Upper lobe of left lung (tissue), 6 donors: ENCODE measurements around the gene PILRB. TPM values are rescaled to one million over a fixed set of nuclear protein-coding genes. Genes with fewer than 3 reads are reported as not detected.
"Not testable (repeated sequence)": the region's sequence is repeated elsewhere in the genome, so short reads cannot be mapped to it uniquely, and the experiment has no call there.

Experiments
- ATAC-seq, 2 donors: fragments of 200-7000 bp; cut with Tn5 transposase; one replicate each; pipeline ENCODE4 v1.9.1; 2022; ENCODE audit warnings: mild to moderate bottlenecking in 2 of 2, moderate library complexity in 2 of 2; ENCODE audit not compliant: low FRiP score in 2 of 2
- DNase-seq, 2 donors: peaks; one replicate each; pipeline ENCODE4 v3.0.0-alpha.2; 2019 to 2020
- H3K27ac ChIP-seq, 4 donors: fragments of 200-600 bp; sonication (generic); one replicate each; pipeline ENCODE4 v1.5.1; 2016 to 2019
- H3K27me3 ChIP-seq, 4 donors: fragments of 200-600 bp; sonication (generic); one replicate each; pipeline ENCODE4 v1.5.1; 2017 to 2019
- H3K36me3 ChIP-seq, 4 donors: fragments of 200-600 bp; sonication (generic); one replicate each; pipeline ENCODE4 v1.5.1; 2016 to 2019
- H3K4me1 ChIP-seq, 4 donors: fragments of 200-600 bp; sonication (generic); one replicate each; pipeline ENCODE4 v1.5.1; 2018 to 2019
- H3K4me3 ChIP-seq, 4 donors: fragments of 200-600 bp; sonication (generic); one replicate each; pipeline ENCODE4 v1.5.1; 2017 to 2019; ENCODE audit warnings: mild to moderate bottlenecking in 2 of 4, moderate library complexity in 1 of 4
- H3K9me3 ChIP-seq, 4 donors: fragments of 200-600 bp; sonication (generic); one replicate each; pipeline ENCODE4 v1.5.1; 2018 to 2019
- EP300 ChIP-seq, 4 donors: sonication (generic); formaldehyde crosslinking; IDR thresholded peaks; one replicate each; pipeline ENCODE4 v1.5.1; 2017; ENCODE audit warnings: antibody characterized with exemption in 4 of 4, control low read depth in 2 of 4
- POLR2A ChIP-seq, 4 donors: fragments of 450-650 bp; IDR thresholded peaks; one replicate each; pipeline ENCODE4 v1.5.1; 2016 to 2017; ENCODE audit warnings: antibody characterized with exemption in 4 of 4, mild to moderate bottlenecking in 2 of 4
- POLR2AphosphoS5 ChIP-seq, 2 donors: sonication (generic); formaldehyde crosslinking; IDR thresholded peaks; one replicate each; pipeline ENCODE4 v1.5.1; 2017; ENCODE audit warnings: antibody characterized with exemption in 2 of 2
- WGBS, 2 donors: methylation state at CpG; one replicate each; pipeline ENCODE4 v1.1.5; 2017 to 2018; 5-methylcytosine and 5-hydroxymethylcytosine counted together
- total RNA-seq, 6 donors: library from RNA; depleted of rRNA in 4 of 6; stranded (reverse); fragments of >200 nt in 4 of 6; gene quantifications; one replicate each; pipeline versions ENCODE4 v1.1.0 to v1.2.1, GENCODE V29; 2016 to 2021
- TF ChIP-seq, protein P1 (sequence below), 6 experiments: fragments of 450-650 bp in 4 of 6; fragments of 200-600 bp in 2 of 6; sonication (generic) in 2 of 6; IDR thresholded peaks; one replicate each; pipeline ENCODE4 v1.5.1; 2016 to 2019; ENCODE audit warnings: antibody characterized with exemption in 6 of 6
- donor health status: DM: no; HTN: no; CAD: no; lungs with moderate emphysema.
- donor health status: DM: no; HTN: yes; CAD: no; lungs with severe emphysema.

The PILRB gene
- total RNA-seq, 6 donors from 2014 or later: 18.4 to 259 (median 39.9) TPM

DNA sequence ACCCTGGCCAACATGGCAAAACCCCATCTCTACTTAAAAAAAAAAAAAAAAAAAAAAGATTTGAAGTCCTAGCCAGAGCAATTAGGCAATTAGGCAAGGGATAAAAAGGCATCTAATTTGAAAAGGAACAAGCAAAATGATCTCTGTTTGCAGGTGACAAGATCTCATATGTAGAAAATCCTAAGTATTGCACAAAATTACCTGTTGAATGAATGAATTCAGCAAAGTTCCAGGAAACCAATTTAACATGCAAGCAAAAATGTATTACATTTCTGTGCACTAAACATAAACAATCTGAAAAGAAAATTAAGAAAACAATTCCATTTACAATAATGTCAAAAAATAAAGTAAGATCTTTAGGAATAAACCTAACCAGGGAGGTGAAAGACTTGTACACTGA, 5.2 kb downstream of the PILRB start:
- H3K27me3 ChIP-seq: no peaks in the 10 kb centered on the region
- no peaks in the 10 kb centered on the region for H3K9me3 ChIP-seq
- peaks cover 31 to 71% (median 44%) of the 10 kb centered on the region in 4 donors for H3K36me3 ChIP-seq
- DNase-seq: no peak
- TF ChIP-seq, protein P1, sequence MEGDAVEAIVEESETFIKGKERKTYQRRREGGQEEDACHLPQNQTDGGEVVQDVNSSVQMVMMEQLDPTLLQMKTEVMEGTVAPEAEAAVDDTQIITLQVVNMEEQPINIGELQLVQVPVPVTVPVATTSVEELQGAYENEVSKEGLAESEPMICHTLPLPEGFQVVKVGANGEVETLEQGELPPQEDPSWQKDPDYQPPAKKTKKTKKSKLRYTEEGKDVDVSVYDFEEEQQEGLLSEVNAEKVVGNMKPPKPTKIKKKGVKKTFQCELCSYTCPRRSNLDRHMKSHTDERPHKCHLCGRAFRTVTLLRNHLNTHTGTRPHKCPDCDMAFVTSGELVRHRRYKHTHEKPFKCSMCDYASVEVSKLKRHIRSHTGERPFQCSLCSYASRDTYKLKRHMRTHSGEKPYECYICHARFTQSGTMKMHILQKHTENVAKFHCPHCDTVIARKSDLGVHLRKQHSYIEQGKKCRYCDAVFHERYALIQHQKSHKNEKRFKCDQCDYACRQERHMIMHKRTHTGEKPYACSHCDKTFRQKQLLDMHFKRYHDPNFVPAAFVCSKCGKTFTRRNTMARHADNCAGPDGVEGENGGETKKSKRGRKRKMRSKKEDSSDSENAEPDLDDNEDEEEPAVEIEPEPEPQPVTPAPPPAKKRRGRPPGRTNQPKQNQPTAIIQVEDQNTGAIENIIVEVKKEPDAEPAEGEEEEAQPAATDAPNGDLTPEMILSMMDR (IDR thresholded peaks at IDR 0.05): no peak
- TF ChIP-seq POLR2A (IDR thresholded peaks at IDR 0.05) (no peak), POLR2AphosphoS5 (IDR thresholded peaks at IDR 0.05) (no peak), EP300 (IDR thresholded peaks at IDR 0.05) (no peak)
- ATAC-seq: no peak
- H3K4me1 ChIP-seq: peaks cover 0 to 6% (median 5%) of the 10 kb centered on the region in 4 donors
- H3K4me3 ChIP-seq: no peak overlapping the region
- no peak overlapping the region for H3K27ac ChIP-seq

DNA sequence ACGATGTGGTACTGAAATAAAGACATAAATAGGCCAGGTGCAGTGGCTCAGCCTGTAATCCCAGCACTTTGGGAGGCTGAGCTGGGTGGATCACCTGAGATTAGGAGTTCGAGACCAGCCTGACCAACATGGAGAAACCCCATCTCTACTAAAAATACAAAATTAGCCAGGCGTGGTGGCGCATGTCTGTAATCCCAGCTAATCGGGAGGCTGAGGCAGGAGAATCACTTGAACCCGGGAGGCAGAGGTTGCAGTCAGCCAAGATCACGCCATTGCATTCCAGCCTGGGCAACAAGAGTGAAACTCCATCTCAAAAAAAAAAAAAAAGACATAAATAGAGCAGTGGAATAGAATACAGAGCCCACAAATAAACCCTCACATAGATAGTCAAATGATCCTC, 5.9 kb downstream of the PILRB start:
- DNase-seq, H3K27ac ChIP-seq, ATAC-seq, H3K27me3 ChIP-seq, H3K4me1 ChIP-seq, H3K9me3 ChIP-seq, H3K4me3 ChIP-seq: not testable (repeated sequence)
- WGBS, 2 donors: 98% methylated on average over 7 of the region's 7 CpGs
- peaks cover 30 to 64% (median 38%) of the 10 kb centered on the region in 4 donors for H3K36me3 ChIP-seq

DNA sequence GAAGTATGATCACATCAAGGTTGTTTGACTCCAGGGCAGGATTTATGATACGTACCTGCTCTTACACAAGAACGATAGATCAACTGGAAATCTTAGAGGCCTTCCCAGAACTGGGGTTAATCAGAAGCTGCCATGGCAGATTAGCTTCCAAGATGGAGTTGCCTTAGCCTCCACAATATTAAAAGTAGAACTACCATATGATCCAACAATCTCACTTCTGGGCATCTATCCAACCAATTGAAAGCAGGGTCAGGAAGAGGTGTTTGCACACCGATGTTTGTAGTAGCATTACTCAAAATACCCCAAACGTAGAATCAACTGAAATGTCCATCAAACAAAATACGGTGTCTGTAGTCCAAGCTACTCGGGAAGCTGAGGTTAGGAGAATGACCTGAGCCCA, 6.6 kb downstream of the PILRB start:
- TF ChIP-seq EP300 (IDR thresholded peaks at IDR 0.05) (no peak), POLR2AphosphoS5 (IDR thresholded peaks at IDR 0.05) (no peak), POLR2A (IDR thresholded peaks at IDR 0.05) (no peak)
- TF ChIP-seq, protein P1 (IDR thresholded peaks at IDR 0.05): no peak
- DNase-seq: no peak
- WGBS, 2 donors: 78 to 94% methylated on average over 6 of the region's 6 CpGs
- no peak overlapping the region for H3K27ac ChIP-seq
- H3K36me3 ChIP-seq: peaks cover 23 to 57% (median 31%) of the 10 kb centered on the region in 4 donors
- H3K4me3 ChIP-seq: no peak overlapping the region
- H3K4me1 ChIP-seq: peaks cover 0 to 10% (median 5%) of the 10 kb centered on the region in 4 donors
- no peaks in the 10 kb centered on the region for H3K9me3 ChIP-seq
- H3K27me3 ChIP-seq: no peaks in the 10 kb centered on the region
- ATAC-seq: no peak

DNA sequence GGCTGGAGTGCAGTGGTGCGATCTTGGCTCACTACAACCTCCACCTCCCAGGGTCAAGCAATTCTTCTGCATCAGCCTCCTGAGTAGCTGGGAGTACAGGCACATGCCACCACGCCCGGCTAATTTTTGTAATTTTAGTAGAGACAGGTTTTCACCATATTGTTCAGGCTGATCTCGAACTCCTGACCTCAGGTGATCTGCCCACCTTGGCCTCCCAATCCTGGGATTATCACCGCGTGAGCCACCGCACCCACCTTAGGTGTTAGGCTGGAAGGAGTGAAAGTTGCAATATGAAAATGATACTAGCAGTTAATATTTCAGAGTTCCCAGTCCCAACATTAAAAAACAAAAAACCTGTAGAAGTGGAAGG, 8.1 kb downstream of the PILRB start:
- not testable (repeated sequence) for ATAC-seq, H3K9me3 ChIP-seq, DNase-seq, H3K27me3 ChIP-seq, H3K4me3 ChIP-seq
- Histone ChIP-seq H3K27ac (peak overlapping the region; percentile 38 to 79 (median 54)), H3K4me1 (peaks cover 0 to 15% (median 8%) of the 10 kb centered on the region in 4 donors), H3K36me3 (peaks cover 15 to 42% (median 17%) of the 10 kb centered on the region in 4 donors)
- 91 to 95% methylated on average over 7 of the region's 7 CpGs for WGBS, 2 donors

DNA sequence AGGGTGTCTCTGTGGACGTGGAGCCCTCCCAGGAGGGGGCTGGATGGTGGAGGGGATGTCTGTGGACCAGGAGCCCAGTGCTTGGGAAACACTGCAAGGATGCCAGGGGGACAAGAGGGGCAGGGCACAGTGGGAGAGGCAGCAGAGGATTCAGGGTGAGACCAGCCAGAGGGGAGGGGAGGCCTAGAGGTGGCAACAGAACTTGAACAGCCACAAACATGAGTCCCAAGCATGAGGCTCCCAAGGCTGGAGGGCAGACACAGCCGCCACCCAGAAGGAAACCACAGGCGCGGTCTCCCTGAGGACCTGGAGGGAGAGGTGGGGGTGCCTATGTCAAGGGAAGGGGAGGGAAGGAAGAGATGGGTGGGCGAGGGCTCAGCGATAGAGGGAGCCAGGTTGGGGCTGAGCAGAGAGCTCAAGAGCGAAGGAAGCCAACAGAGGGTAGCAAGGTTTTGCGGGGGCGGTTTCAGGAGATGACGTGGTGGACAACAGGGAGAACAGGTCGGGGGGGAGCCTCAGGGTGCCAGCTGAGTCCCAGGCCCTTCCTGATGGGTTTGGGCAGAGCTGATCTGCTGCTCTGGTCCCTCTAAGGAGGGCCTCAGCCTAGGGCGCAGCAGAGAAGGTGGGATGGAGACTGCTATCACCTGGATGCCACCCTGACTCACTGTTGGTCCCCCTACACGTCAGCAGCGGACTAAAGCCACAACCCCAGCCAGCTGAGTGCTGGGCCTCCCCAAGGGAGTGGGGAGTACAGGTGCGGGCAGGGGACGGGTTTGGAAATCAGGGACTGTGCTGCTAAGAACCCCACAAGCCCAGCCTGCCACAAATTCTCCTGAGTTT, 8.7 kb downstream of the PILRB start:
- Histone ChIP-seq H3K27me3 (no peaks in the 10 kb centered on the region), H3K36me3 (peaks cover 9 to 36% (median 11%) of the 10 kb centered on the region in 4 donors), H3K27ac (peak overlapping the region in 3 of 4 donors; percentile 38 to 79 (median 69)), H3K4me3 (no peak overlapping the region), H3K9me3 (no peaks in the 10 kb centered on the region), H3K4me1 (peaks cover 0 to 15% (median 9%) of the 10 kb centered on the region in 4 donors)
- no peak for DNase-seq
- WGBS, 2 donors: 80 to 83% methylated on average over 13 to 16 of the region's 16 CpGs
- ATAC-seq: no peak
- TF ChIP-seq EP300 (IDR thresholded peaks at IDR 0.05): no peak
- TF ChIP-seq, protein P1 (IDR thresholded peaks at IDR 0.05): no peak
- TF ChIP-seq POLR2A (IDR thresholded peaks at IDR 0.05): no peak
- no peak for TF ChIP-seq POLR2AphosphoS5 (IDR thresholded peaks at IDR 0.05)

DNA sequence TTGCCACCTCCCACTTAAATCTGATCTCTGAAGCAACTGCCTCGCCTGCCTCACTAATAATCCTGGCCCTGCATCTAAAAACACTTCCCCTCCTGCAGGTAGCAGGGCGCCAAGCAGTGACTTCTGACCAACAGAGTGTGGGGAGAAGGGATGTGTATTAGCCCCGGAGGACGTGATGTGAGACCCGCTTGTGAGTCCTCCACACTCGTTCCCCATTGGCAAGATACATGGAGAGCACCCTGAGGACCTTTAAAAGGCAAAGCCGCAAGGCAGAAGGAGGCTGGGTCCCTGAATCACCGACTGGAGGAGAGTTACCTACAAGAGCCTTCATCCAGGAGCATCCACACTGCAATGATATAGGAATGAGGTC, 9.3 kb downstream of the PILRB start:
- Histone ChIP-seq H3K27me3 (no peaks in the 10 kb centered on the region), H3K36me3 (peaks cover 4 to 30% (median 6%) of the 10 kb centered on the region in 4 donors), H3K27ac (peak overlapping the region in 2 of 4 donors; percentile 69 to 79), H3K4me3 (no peak overlapping the region), H3K9me3 (no peaks in the 10 kb centered on the region), H3K4me1 (peaks cover 3 to 18% (median 14%) of the 10 kb centered on the region in 4 donors)
- DNase-seq (no peak), ATAC-seq (no peak)
- TF ChIP-seq POLR2A (IDR thresholded peaks at IDR 0.05) (no peak), POLR2AphosphoS5 (IDR thresholded peaks at IDR 0.05) (no peak), EP300 (IDR thresholded peaks at IDR 0.05) (no peak)
- TF ChIP-seq, protein P1 (IDR thresholded peaks at IDR 0.05): no peak
- WGBS, 2 donors: 92 to 96% methylated on average over 8 of the region's 8 CpGs
